ENCODE results near the gene UACA.

The UACA gene

GRCh38 chr15:70611286-70611685 lies 152.1 kb downstream of the UACA start:
- TF ChIP-seq POLR2AphosphoS5 (IDR thresholded peaks at IDR 0.05; ENCODE audit: low read depth, low read length) (no peak), TAF1 (IDR thresholded peaks at IDR 0.05; ENCODE audit: borderline replicate concordance, low read depth, low read length) (no peak), POLR2A (IDR thresholded peaks at IDR 0.05; ENCODE audit: low read depth, low read length) (no peak)
- DNase-seq (ENCODE audit: insufficient read length): no peak
- no peak for FAIRE-seq

- TF ChIP-seq POLR2AphosphoS5 (IDR thresholded peaks at IDR 0.05; ENCODE audit: low read depth, low read length) (no peak), TAF1 (IDR thresholded peaks at IDR 0.05; ENCODE audit: borderline replicate concordance, low read depth, low read length) (no peak), POLR2A (IDR thresholded peaks at IDR 0.05; ENCODE audit: low read depth, low read length) (no peak)
- no peak for FAIRE-seq
Measured at GRCh38 chr15:70610541-70610940, 152.8 kb downstream of the UACA start.

GRCh38 chr15:70609889-70610288 lies 153.5 kb downstream of the UACA start:
- DNase-seq (ENCODE audit: insufficient read length) (no peak), FAIRE-seq (no peak)
- TF ChIP-seq POLR2AphosphoS5 (IDR thresholded peaks at IDR 0.05; ENCODE audit: low read depth, low read length) (no peak), POLR2A (IDR thresholded peaks at IDR 0.05; ENCODE audit: low read depth, low read length) (no peak), TAF1 (IDR thresholded peaks at IDR 0.05; ENCODE audit: borderline replicate concordance, low read depth, low read length) (no peak)

More at GRCh38 chr15:70610541-70610940, 152.8 kb downstream of the UACA start:
- no peak for DNase-seq (ENCODE audit: insufficient read length)

- DNase-seq (ENCODE audit: insufficient read length): no peak
- no peak for TF ChIP-seq POLR2A (IDR thresholded peaks at IDR 0.05; ENCODE audit: low read depth, low read length)
- no peak for TF ChIP-seq TAF1 (IDR thresholded peaks at IDR 0.05; ENCODE audit: borderline replicate concordance, low read depth, low read length)
- no peak for TF ChIP-seq POLR2AphosphoS5 (IDR thresholded peaks at IDR 0.05; ENCODE audit: low read depth, low read length)
- no peak for FAIRE-seq
Measured at GRCh38 chr15:70608144-70608543, 155.2 kb downstream of the UACA start.

GRCh38 chr15:70605606-70606410 lies 157.6 kb downstream of the UACA start:
- TF ChIP-seq POLR2AphosphoS5 (IDR thresholded peaks at IDR 0.05; ENCODE audit: low read depth, low read length) (no peak), POLR2A (IDR thresholded peaks at IDR 0.05; ENCODE audit: low read depth, low read length) (no peak), TAF1 (IDR thresholded peaks at IDR 0.05; ENCODE audit: borderline replicate concordance, low read depth, low read length) (no peak)
- DNase-seq (ENCODE audit: insufficient read length) (no peak), FAIRE-seq (no peak)

GRCh38 chr15:70604666-70605315 lies 158.6 kb downstream of the UACA start:
- TF ChIP-seq TAF1 (IDR thresholded peaks at IDR 0.05; ENCODE audit: borderline replicate concordance, low read depth, low read length) (no peak), POLR2A (IDR thresholded peaks at IDR 0.05; ENCODE audit: low read depth, low read length) (no peak), POLR2AphosphoS5 (IDR thresholded peaks at IDR 0.05; ENCODE audit: low read depth, low read length) (no peak)
- no peak for DNase-seq (ENCODE audit: insufficient read length)
- no peak for FAIRE-seq
